T-cell (primary cell): ENCODE measurements around the gene VPS16. TPM values are rescaled to one million over a fixed set of nuclear protein-coding genes. Genes with fewer than 3 reads are reported as not detected.

Experiments used
- ATAC-seq, 4 experiments: fragments of 200-7000 bp in 3 of 4; fragments of 150-1000 bp in 1 of 4; cut with Tn5 transposase; replicated peaks in 1 of 4; 1 replicate in 3 of 4; 2 replicates in 1 of 4; pipeline ENCODE4 v1.10.0; 2021; ENCODE audit warnings: moderate library complexity in 3 of 4, mild to moderate bottlenecking in 2 of 4, moderate number of reproducible peaks in 1 of 4
- CTCF ChIA-PET, 2 donors: fragments of 300-600 bp; sonication (Branson Sonifier 250); formaldehyde crosslinking; loops; one replicate each; lab custom pipeline; 2022; ENCODE audit warnings: antibody characterized with exemption in 2 of 2; lab: Charles Lee
- POLR2A ChIA-PET, 2 donors: fragments of 300-600 bp; sonication (Branson Sonifier 250); formaldehyde crosslinking; loops; one replicate each; lab custom pipeline; 2022; ENCODE audit warnings: antibody characterized with exemption in 2 of 2; lab: Charles Lee
- DNase-seq, 35 experiments: peaks; one replicate each; pipeline versions ENCODE4 v3.0.0 to v3.0.0-alpha.2; 2013 to 2023
- H3K27ac ChIP-seq: one replicate; pipeline ENCODE4 v1.5.1; 2013; ENCODE audit warnings: low read length
- H3K27me3 ChIP-seq, 2 experiments: replicated peaks in 1 of 2; 1 replicate in 1 of 2; 2 replicates in 1 of 2; pipeline versions ENCODE4 v1.6.1 to v1.7.0; 2013; ENCODE audit warnings: low read length in 1 of 2, mixed read lengths in 1 of 2; ENCODE audit not compliant: control insufficient read depth in 2 of 2, insufficient read depth in 2 of 2; ENCODE audit errors: extremely low read depth in 1 of 2
- H3K36me3 ChIP-seq, 2 donors: 1 replicate in 1 of 2; 2 replicates in 1 of 2; pipeline versions ENCODE4 v1.6.1 to v1.7.0; 2013; ENCODE audit warnings: low read length in 1 of 2; ENCODE audit not compliant: control insufficient read depth in 2 of 2, insufficient read depth in 1 of 2; ENCODE audit errors: extremely low read depth in 1 of 2
- H3K4me1 ChIP-seq, 2 experiments: 1 replicate in 1 of 2; 2 replicates in 1 of 2; pipeline versions ENCODE4 v1.6.1 to v1.7.0; 2013; ENCODE audit warnings: low read length in 2 of 2, mixed read lengths in 1 of 2; ENCODE audit not compliant: insufficient read depth in 2 of 2, control insufficient read depth in 1 of 2; ENCODE audit errors: extremely low read depth in 1 of 2
- H3K4me3 ChIP-seq, 2 donors: 1 replicate in 1 of 2; 2 replicates in 1 of 2; pipeline versions ENCODE4 v1.5.1 to v1.7.0; 2013; ENCODE audit warnings: mild to moderate bottlenecking in 2 of 2, low read length in 1 of 2, moderate library complexity in 1 of 2; ENCODE audit not compliant: control insufficient read depth in 1 of 2; ENCODE audit errors: extremely low read depth in 1 of 2
- H3K9me3 ChIP-seq: 2 replicates; pipeline ENCODE4 v1.7.0; 2013
- H3K27ac Mint-ChIP-seq, 2 donors: one replicate each; pipeline ENCODE4 v1.8.0; 2020 to 2021; ENCODE audit warnings: mild to moderate bottlenecking in 2 of 2, mixed read lengths in 2 of 2
- H3K27me3 Mint-ChIP-seq, 2 donors: one replicate each; pipeline ENCODE4 v1.8.0; 2021 to 2022; ENCODE audit warnings: mixed read lengths in 2 of 2
- H3K36me3 Mint-ChIP-seq: one replicate; pipeline ENCODE4 v1.8.0; 2021; ENCODE audit warnings: mixed read lengths
- H3K4me1 Mint-ChIP-seq, 3 donors: one replicate each; pipeline ENCODE4 v1.8.0; 2020 to 2022; ENCODE audit warnings: mixed read lengths in 3 of 3, mild to moderate bottlenecking in 1 of 3
- H3K4me3 Mint-ChIP-seq, 3 donors: one replicate each; pipeline ENCODE4 v1.8.0; 2020 to 2022; ENCODE audit warnings: mild to moderate bottlenecking in 3 of 3, mixed read lengths in 3 of 3, moderate library complexity in 3 of 3
- H3K9me3 Mint-ChIP-seq, 3 donors: one replicate each; pipeline ENCODE4 v1.8.0; 2020 to 2022; ENCODE audit warnings: mixed read lengths in 3 of 3
- WGBS: methylation state at CpG from one replicate; pipeline ENCODE4 v1.1.5; 2013; ENCODE audit warnings: missing lambda C conversion rate; ENCODE audit not compliant: insufficient coverage; 5-methylcytosine and 5-hydroxymethylcytosine counted together
- total RNA-seq, 35 experiments: library from RNA in 6 of 35; stranded (reverse) in 6 of 35; fragments of 120-200 nt in 1 of 35; gene quantifications; one replicate each; pipeline versions ENCODE4 v1.2.1 to v1.2.4 and lab custom pipeline; 2013 to 2026

Gene VPS16
- total RNA-seq, 5 donors from 2014 or later (not counting 1 experiment from before 2014, with no cell fraction given): 44.5 to 72.2 (median 68.2) TPM

DNA sequence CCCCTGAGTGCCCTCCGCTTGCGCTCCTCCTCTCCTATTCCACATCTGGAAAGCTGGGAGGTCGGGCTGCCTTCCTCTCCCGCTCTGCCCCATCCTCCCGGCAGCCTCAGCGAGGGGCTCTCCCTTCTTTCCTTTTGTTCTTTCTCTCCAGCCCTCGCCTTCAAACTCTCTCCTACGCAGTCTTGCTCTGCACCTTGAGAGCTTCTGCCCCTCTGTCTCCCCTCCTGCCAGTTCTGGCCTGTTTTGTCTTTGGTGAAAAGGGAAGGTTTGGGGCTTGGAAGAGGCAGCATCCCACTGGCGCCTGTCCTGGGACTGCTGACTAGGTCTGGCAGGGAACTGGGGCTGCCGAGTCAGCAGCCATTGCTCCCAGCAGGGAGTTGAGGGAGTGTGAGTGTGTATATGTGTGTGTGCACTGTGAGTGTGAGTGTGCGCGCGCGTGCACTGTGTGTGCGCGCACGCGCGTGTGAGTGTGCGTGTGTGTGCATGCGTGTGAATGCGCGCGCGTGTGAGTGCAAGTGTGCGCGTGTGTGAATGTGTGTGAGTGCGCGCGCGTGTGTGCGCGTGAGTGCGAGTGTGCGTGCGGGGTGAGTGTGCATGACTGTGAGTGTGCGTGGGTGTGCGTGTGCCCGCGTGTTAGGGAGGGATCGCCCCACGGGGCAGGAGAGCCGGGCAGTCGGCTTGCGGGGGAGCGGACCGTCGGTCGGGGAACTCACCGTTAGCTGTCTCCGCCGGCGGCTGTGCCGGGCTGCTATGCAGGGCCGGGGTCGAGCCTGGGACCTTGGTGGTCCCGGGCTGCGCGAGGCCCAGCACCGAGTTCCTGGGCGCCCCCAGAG lies 40.6 kb upstream of the VPS16 start:
- H3K4me3 ChIP-seq: peak overlapping the region; percentile 33 to 89
- Mint-ChIP-seq H3K27me3 (peaks cover 50 to 78% of the 10 kb centered on the region in 2 donors), H3K4me1 (peaks cover 24 to 27% (median 25%) of the 10 kb centered on the region in 3 donors), H3K36me3 (no peaks in the 10 kb centered on the region), H3K27ac (peak overlapping the region in 1 of 2 donors; percentile 53), H3K4me3 (peak overlapping the region; percentile 81 to 96 (median 82)), H3K9me3 (no peaks in the 10 kb centered on the region)
- H3K27ac ChIP-seq: no peak overlapping the region
- no peaks in the 10 kb centered on the region for H3K36me3 ChIP-seq
- ChIA-PET POLR2A (no interaction called here), CTCF (no interaction called here)
- DNase-seq (no peak), ATAC-seq (peak in 3 of 4 experiments; percentile 7 to 38 (median 8))
- H3K4me1 ChIP-seq: peaks cover 4 to 27% of the 10 kb centered on the region in 2 experiments
- H3K9me3 ChIP-seq: no peaks in the 10 kb centered on the region
- WGBS: 6% methylated on average over 49 of the region's 61 CpGs
- peaks cover 0 to 88% of the 10 kb centered on the region in 2 experiments for H3K27me3 ChIP-seq

DNA sequence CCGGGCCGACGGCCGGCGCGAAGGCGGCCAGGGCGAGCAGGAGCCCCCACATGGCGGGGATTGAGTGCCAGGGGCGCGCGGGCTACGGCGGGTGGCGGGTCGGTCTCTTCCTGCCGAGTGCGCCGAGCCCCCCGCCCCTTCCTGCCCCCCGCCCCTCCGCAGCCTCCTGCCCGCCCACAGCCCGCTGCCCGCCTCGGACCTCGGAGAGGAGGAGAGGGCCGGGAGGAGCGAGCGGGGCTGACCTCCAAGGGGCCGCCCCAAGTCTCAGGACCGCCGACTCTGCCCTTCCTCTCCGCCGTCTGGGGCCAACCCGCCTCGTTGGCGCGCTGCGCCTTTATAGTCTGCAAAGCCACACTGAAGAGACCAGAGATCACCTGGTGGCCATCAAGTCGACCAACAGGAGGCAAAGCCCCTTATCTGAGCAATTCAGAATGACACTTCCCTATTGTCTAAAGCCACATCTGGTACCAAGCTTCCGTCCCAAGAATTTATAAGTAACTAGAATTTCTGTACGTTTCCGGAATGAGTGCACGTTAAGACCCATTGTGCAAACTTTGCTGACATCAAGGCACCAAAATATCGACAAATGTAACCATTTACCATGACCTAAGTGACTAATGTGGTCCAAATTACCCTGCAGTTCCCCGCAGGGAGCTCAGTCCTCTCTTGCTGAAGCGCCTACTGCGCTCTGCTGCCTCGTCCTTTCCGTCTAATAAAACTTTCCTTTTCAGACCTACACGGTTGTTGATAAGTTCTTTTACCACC lies 39.8 kb upstream of the VPS16 start, which contains the start of gene CPXM1:
Gene CPXM1 (minus strand): TSS at position 107 of the 765 bp plus-strand sequence. CDS start 55 bp downstream, at position 52.
- Mint-ChIP-seq H3K27ac (peak within 1 kb of the TSS in 1 of 2 donors; percentile 53), H3K36me3 (no peaks in the 10 kb centered on the region), H3K4me1 (peaks cover 24 to 27% (median 25%) of the 10 kb centered on the region in 3 donors), H3K9me3 (no peaks in the 10 kb centered on the region), H3K27me3 (peaks cover 50 to 81% of the 10 kb centered on the region in 2 donors), H3K4me3 (peak within 1 kb of the TSS; percentile 81 to 96 (median 82))
- ChIA-PET POLR2A (no interaction called here), CTCF (no interaction called here)
- Histone ChIP-seq H3K4me1 (peaks cover 4 to 27% of the 10 kb centered on the region in 2 experiments), H3K36me3 (no peaks in the 10 kb centered on the region), H3K4me3 (peak within 1 kb of the TSS; percentile 33 to 89), H3K27me3 (peaks cover 0 to 88% of the 10 kb centered on the region in 2 experiments), H3K9me3 (no peaks in the 10 kb centered on the region), H3K27ac (no peak within 1 kb of the TSS)
- WGBS: 2% methylated on average over 36 of the region's 52 CpGs
- ATAC-seq (peak; percentile 26 to 56 (median 38)), DNase-seq (peak in 2 of 35 experiments; percentile 17 to 24)

DNA sequence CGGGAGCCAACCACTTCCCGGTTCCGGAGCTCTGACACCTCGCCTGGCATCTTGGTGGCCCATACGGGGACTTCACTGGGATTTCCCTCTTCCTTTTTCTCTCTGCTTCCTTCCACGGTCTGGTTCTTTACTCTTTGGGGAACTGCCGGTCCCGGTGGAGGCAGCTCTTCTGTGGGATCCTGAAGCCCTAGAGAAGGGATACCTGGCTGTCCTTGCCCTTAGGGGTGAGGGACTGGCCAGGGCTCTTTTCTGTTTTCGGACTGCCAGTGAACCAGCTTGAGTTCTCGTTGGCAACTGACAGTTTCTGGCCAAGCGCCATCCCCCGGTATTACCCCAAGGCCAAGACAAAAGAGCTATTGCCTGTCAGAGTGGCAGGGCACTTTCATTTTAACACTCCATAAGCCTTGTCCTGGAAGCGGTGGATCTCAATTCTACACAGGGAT lies 39.2 kb upstream of the VPS16 start:
- no peak for ATAC-seq
- H3K27me3 ChIP-seq: peaks cover 3 to 88% of the 10 kb centered on the region in 2 experiments
- H3K36me3 ChIP-seq: no peaks in the 10 kb centered on the region
- H3K27ac Mint-ChIP-seq: no peak overlapping the region
- H3K4me3 Mint-ChIP-seq: peak overlapping the region; percentile 72 to 96 (median 73)
- H3K36me3 Mint-ChIP-seq: no peaks in the 10 kb centered on the region
- WGBS: 16% methylated on average over 13 of the region's 13 CpGs
- H3K27ac ChIP-seq: no peak overlapping the region
- no peak for DNase-seq
- peak overlapping the region in 1 of 2 donors; percentile 61 for H3K4me3 ChIP-seq
- peaks cover 54 to 82% of the 10 kb centered on the region in 2 donors for H3K27me3 Mint-ChIP-seq
- peaks cover 4 to 27% of the 10 kb centered on the region in 2 experiments for H3K4me1 ChIP-seq
- no peaks in the 10 kb centered on the region for H3K9me3 ChIP-seq
- ChIA-PET POLR2A (no interaction called here), CTCF (no interaction called here)
- peaks cover 24 to 27% (median 25%) of the 10 kb centered on the region in 3 donors for H3K4me1 Mint-ChIP-seq
- H3K9me3 Mint-ChIP-seq: no peaks in the 10 kb centered on the region

DNA sequence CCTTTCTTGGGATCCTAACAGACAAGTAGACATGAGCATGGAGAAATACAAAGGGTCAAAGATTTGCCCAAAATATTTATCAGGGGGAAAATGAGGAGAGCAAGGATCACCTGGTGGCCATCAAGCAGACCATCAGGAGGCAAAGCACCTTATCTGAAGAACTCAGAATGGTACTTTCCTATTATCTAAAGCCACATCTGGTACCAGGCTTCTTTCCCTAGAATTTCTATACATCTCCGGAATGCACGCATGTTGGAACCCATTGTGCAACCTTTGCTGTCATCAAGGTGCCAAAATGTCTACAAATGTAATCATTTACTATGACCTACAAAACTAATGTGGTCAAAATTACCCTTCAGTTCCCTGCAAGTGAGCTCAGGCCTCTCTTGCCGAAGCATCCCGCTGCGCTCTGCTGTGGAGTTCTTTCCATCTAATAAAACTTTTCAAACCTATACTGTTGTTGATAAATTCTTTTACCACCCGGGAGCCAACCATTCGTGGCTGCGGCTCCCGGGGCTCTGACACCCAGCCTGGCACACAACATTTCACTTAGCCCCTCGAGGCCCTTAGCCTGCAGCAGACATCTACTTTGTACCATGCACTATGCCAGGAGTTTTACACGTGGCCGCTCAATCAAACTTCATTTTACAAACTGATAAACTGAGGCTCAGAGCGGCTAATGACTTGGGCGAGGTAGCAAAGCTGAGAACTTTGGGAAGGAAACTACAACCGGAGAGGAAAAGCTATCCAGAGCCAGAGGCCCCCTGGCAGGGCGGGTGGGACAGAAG lies 36.3 kb upstream of the VPS16 start:
- Mint-ChIP-seq H3K27ac (no peak overlapping the region), H3K36me3 (no peaks in the 10 kb centered on the region), H3K9me3 (no peaks in the 10 kb centered on the region), H3K4me1 (peaks cover 18 to 21% (median 20%) of the 10 kb centered on the region in 3 donors), H3K4me3 (no peak overlapping the region), H3K27me3 (peaks cover 50 to 74% of the 10 kb centered on the region in 2 donors)
- Histone ChIP-seq H3K4me3 (no peak overlapping the region), H3K27ac (no peak overlapping the region), H3K27me3 (peaks cover 6 to 71% of the 10 kb centered on the region in 2 experiments), H3K4me1 (peaks cover 4 to 21% of the 10 kb centered on the region in 2 experiments), H3K36me3 (no peaks in the 10 kb centered on the region), H3K9me3 (no peaks in the 10 kb centered on the region)
- ATAC-seq (no peak), DNase-seq (no peak)
- WGBS: 73% methylated on average over 8 of the region's 16 CpGs
- ChIA-PET CTCF (no interaction called here), POLR2A (no interaction called here)

DNA sequence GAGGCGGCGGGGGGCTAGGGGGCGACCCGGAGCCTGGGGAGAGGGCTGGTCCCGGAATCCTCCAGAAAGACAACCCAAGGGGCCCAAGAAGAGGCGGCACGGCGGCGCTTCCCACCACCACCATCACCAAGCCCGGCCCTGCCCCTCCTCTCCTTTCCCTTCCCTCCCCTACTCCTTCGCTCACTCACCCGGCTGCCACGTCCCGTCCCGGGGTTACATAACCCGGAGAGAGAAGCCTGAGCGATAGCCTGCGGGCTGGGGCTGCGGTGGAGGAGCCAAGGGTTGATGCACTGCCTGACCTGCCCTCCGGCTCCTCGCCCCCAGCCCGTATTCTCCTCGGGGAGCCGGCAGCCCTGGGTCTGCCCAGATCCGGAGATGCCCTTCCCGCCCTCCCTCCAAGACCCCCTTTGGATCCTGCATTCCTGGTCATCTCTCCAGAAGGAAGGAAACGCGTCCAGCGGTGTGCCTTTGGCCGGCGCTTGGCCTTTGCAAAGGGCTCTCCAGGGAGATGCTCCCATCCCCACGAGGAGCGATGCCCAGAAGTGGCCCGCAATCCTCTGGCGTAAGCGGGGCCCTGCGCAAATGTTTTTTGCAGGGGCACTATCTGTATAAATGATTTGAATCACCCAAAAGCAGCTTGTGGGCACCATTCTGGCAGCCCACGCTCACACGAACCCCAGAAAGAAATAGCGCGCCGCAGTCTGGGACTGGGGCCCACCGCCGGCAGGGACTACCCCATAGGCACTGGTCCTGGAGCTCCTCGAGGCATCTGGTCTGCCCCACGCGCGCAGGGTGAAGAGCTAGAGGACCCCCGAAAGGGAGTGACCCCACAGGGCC lies 35.5 kb upstream of the VPS16 start:
- no peaks in the 10 kb centered on the region for H3K36me3 Mint-ChIP-seq
- no peaks in the 10 kb centered on the region for H3K36me3 ChIP-seq
- peaks cover 6 to 66% of the 10 kb centered on the region in 2 experiments for H3K27me3 ChIP-seq
- H3K27ac ChIP-seq: no peak overlapping the region
- ChIA-PET CTCF (no interaction called here), POLR2A (no interaction called here)
- no peak overlapping the region for H3K4me3 Mint-ChIP-seq
- DNase-seq (no peak), ATAC-seq (no peak)
- peaks cover 10 to 13% (median 11%) of the 10 kb centered on the region in 3 donors for H3K4me1 Mint-ChIP-seq
- H3K9me3 ChIP-seq: no peaks in the 10 kb centered on the region
- no peak overlapping the region for H3K27ac Mint-ChIP-seq
- peaks cover 42 to 66% of the 10 kb centered on the region in 2 donors for H3K27me3 Mint-ChIP-seq
- WGBS: 29% methylated on average over 40 of the region's 49 CpGs
- H3K4me3 ChIP-seq: no peak overlapping the region
- H3K9me3 Mint-ChIP-seq: no peaks in the 10 kb centered on the region
- H3K4me1 ChIP-seq: peaks cover 4 to 12% of the 10 kb centered on the region in 2 experiments
